Stimulated activated CD4-positive, alpha-beta T cell treated with anti-CD3 and anti-CD28 coated beads, Interleukin-12 subunit alpha, Interleukin-12 subunit beta, amount 100 ng/mL, for 24 hours (primary cell): ENCODE results near the gene TAP2.
"Not testable (repeated sequence)": the region's sequence is repeated elsewhere in the genome, so short reads cannot be mapped to it uniquely, and the experiment has no call there.

Source experiments
- DNase-seq, 2 experiments: peaks; one replicate each; pipeline ENCODE4 v3.0.0-alpha.2; 2020; ENCODE audit warnings: low read depth in 2 of 2

TAP2 gene

DNA sequence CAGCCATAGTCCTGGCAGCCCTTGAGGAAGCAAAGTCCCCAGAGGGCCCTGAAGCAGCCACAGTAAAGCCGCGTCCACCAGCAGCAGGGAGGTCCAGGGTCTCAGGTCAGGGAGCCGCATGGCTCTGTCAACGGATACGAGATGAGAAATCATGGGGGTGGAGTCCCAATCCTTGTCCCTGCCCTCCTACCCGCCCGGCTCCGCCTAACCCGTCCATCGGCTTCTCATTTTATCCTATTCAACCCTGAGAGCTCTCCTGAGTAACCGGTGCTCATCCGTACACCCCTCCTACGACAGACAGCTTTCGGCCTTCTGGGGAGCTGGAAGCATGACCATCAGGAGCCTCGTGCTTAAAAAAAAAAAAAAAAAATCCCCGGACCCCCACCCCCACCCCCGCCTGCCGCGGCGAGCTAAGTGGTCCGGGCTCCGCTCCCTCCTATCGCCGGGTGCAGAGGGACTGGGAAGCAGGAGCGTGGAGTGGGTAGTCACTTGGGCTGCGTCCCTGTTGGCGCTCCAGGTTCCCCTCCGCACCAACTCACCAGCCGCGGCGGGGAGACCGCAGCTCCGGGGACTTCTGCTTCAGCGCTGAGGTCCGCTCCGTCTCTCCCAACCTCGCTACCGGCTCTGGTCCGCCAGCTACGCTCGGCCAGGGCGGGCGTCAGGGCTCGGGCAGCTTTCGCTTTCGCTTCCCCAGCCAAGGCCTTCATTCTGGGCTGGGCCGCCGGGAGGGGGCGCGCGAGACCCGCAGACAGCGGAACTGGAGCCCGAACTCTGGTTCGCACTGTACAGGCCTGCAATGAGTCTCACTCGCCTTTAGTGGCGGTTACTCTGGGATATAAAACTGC, at the start of gene TAP2:
Gene TAP2 (minus strand): TSS at position 626 of the 845 bp plus-strand sequence. CDS start 506 bp downstream, at position 120.
- peak; percentile 95 to 97 for DNase-seq

DNA sequence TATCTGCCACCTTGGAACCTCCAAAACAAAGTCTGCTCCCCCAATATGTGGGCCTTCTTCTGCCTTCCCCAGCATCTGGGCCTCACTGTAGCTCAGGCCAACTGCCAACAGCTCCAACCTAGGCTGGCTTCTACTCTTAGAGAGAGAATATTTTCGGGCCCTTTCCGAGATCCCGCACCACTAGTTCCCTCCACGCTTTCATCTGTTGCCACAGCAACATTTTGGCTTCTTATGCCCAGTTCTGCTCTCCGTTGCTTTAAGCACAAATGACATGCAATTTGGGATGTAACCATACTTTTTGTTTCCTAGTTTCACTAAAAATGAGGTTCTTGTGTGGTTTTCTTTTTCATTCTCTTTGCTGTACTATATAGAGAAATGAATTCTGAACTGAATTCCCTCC, 49.1 kb upstream of the TAP2 start:
- DNase-seq = no peak

DNA sequence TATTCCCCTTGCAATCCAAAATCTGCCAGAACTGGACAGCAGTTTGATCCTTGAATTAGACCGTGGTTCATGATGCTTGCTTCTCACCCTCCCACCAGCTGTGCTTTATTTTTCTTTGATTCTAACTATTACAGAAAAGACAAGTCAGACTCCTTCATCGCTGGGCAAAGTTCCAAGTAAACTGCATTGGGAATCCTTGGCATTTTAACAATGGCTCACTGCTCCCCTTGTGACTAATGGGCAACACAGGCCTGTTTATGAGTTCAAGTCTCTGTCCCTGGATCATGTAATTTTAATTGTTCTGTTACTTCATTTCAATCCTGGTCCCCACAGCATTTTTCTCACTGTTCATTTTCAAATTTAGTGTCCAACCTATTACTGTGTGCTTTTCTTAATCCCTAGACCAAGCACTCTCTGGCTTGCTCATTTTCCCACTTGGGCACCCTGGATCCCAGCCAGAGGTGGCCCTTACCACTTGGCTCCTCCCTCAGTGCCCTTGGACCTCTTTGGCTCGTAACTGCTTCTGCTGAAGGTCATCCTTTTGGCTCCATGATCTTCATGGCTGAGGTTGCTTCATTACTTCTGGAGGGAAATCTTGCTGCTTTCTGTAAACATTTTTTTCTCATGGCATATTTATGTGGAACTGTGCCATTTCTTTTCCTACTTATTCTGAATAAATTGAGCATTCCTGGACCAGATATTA, 48.3 kb upstream of the TAP2 start:
- no peak for DNase-seq

DNA sequence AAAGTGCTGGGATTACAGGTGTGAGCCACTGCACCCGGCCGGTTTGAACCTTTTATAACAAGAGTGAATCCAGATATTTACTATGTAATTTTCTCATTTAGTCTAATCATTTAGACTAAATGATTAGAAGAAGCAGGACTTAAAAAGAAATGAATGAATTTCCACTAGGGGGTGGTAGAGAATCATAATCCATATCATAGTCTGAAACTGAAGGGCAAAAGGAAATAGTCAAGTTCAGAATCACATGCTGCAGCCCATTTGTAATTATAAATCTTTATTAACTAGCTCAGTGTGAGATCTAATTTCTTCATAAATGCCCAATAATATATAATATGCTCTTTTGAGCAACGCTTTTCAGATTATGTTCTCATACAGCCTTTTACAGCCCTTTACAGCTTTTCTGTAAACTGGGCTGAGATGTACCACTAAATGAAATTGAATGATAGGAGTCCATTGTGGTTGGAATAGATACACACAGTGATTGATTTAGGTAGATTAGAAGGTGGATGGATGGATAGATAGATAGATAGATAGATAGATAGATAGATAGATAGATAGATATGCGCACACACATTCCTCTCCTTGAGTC, 47.3 kb upstream of the TAP2 start:
- DNase-seq = no peak

DNA sequence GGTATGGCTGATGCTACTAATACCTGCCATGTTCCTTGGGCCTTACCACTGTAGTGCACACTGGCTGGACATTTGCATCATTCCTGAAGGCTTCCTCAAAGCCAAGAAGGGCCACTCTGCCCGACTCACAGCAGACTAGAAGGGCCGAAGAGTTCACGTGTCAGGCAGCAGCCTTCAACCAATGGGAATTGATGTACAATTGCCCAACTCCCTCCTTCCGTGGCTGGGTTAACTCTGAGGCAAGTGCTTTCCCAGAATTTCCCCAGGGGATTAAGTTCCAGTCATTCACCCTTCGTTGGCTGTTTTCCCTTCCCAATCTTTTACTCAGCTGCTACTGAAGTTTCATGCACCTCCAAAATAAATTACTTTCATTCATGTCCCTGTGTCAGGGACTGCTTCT, 45.2 kb upstream of the TAP2 start:
- DNase-seq = no peak

DNA sequence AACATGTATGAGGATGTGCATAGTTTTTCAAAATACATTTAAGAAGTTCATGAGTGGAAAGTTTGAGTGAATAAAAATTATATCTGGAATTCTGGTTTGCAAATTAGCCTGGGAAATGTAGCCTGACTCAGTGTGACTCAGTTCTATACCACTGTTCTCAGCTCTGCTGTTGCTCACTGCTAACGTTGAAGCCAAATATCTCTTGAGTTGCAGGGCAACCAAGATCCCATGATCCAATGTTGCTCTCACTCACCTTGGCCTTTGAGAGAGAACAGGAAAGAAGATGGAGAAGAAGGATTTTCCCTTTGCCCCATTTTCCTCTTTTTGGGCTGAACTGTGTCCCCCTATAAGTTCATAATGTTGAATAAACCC, 44.3 kb upstream of the TAP2 start:
- no peak for DNase-seq

DNA sequence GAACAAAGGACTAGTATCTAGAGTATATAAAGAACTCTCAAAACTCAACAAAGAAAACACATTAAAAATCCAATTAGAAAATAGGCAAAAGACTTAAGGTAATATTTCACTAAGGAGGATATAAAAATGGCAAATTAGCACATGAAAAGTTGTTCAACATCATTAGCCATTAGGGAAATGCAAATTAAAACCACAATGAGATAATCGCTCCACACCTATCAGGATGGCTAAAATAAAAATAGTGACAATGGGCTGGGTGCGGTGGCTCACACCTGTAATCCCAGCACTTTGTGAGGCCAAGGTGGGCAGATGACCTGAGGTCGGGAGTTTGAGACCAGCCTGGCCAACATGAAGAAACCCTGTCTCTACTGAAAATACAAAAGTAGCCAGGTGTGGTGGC, 42.4 kb upstream of the TAP2 start:
- DNase-seq = not testable (repeated sequence)

DNA sequence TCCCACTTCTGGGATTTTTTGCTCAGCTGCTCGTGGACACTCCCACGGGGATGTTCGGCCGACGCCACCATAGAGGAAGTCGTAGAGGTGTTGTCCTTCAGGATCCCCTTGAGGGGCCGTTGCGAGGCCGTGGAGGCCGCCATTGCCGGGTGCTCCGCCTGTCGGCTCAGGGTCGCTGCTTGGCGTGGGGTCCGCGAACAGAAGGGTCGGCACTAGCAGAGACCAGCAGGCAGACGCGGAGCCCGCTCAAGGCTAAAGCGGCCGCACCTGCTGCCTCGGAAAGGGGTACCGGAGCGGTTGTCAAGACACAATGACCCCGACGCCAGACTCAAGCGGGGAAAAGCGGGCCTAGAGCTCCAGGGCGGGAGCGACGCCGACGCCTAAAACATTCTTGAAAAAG, 41.2 kb upstream of the TAP2 start:
- DNase-seq = no peak

DNA sequence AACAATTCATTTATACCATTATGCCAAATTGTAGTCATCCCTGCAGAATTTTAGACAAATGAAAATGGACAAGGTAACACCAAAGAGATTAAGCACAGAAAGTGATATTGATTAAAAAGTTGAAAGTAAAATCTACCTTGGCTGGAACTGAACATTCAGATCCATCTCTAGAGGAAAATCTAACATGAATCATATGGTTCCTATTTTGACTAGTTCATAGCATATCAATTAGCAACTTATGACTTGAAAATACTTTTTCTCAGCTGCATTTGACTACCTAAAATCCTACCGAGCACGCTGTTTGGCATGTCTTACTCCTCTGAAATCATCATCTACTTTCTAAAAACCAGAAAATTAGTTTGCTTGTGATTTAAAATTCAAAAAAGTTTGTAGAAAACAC, 38.1 kb upstream of the TAP2 start:
- DNase-seq = no peak

DNA sequence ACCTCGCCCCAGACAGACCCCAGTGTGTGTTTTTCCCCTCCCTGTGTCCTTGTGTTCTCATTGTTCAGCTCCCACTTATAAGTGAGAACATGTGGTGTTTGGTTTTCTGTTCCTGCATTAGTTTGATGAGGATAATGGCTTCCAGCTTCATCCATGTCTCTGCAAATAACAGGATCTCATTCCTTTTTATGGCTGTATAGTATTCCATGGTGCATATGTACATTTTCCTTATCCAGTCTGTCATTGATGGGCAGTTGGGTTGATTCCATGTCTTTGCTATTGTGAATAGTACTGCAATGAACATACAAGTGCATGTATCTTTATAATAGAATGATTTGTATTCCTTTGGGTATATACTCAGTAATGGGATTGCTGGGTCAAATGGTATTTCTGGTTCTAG, 35.4 kb upstream of the TAP2 start:
- DNase-seq = not testable (repeated sequence)

DNA sequence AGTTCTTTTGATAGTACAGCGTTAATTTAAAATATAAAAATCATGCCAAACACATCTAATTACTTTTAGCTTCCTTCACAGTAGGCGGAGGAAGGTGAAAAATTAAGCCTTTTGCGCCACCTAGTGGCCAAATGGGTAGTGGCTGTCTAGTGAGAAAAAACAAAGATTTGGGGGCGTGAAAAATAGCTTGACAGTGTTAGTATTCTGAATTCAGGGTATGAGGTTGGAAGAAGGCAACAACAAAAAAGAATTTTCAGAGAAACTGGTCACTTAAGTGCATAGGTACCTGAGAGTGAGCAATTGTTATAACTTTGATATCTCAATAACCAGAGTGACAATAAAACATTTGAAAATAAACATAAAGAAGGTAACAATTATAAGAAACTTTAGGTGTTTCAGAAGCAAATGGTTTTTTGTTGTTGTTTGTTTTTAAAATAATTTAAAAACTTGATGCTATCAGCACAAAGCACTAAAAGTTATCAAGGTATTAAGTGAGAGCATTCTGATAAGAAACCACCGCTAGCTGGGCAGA, 29.8 kb upstream of the TAP2 start:
- DNase-seq = peak; percentile 72 to 89

DNA sequence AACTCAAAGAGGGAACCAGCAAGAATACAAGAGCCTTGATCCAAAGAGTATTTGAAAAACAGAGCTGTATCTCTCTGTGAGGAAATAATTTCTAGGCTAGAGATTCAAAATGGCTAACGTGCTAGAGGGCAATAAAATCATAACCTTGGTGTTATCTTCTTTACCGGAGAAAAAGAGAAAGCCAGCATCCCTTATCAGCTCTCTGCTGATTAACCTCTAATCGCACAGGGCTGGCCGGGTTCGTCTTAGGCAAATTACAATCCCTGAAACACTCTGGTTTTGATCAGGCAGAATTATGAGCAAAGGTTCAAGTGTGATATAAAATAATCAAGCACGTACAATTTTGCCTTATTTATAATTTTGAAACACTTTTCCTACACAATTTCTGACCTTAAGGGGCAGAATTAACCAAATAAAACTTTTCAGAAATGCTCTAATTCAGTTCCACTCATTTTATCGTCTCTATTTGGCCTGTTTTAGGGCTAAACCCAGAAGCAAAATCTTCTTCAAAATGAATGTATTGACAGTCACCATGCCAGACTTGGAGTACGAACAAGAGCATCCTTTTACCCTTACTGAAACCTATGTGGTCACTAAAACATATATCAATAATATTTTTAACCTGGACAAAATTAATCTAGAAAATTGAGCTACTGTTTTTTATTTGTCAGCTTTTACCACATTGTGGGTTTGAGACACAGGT, 29.2 kb upstream of the TAP2 start:
- DNase-seq = no peak

DNA sequence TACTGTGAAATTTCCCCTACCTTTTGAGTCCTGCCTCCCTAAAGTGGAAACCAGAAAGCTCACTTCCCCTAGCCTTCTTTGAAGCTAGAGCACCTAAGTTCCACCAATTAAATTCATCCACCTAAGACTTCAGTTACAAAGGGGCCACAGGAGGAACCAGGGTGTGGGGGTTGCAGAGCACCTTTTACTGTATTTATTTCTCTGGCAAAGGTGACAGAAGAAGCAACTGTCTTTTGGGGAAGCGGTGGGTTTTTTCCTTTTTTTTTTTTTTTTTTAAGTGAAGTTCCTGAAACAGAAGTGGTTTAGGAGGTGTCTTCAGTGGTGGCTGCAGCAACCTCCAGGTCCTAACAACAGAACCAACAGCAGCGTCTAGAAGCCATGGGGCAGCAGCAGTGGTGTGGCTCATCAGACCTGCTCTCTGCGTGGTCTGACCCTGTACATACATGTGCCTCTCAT, 28.5 kb upstream of the TAP2 start:
- no peak for DNase-seq

DNA sequence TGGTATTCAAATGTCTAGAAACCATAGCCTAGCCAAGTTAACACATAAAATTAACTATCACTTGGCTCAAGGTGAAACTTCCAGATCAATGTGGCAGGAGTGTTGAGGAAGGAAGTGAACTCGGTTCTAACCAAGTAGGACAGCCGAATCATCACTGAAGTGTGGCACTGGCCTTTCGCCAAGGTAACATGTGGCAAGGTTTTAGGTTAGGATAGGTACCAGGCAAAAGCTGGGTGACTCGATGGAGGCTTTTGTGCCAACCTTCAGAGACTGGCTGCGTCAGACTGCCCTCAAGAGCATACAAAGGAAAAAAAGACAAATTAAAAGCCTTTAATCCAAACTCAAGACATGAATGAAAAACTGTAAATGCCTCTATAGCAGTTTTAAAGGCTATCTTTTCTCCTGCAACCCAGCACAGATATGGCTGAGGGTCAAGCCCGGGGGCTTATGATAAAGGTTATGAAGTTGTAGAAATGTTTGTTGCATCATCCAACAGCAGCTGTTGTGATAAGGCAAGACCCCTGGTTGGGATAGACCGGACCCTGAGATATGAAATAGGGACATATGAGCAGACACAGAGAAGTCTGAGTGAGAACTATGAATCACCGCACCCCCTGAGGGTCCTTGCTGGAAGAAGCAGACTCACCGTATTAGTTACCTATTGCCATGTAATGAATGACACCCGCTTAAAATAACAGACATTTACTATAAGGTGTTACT, 27.3 kb upstream of the TAP2 start:
- no peak for DNase-seq

DNA sequence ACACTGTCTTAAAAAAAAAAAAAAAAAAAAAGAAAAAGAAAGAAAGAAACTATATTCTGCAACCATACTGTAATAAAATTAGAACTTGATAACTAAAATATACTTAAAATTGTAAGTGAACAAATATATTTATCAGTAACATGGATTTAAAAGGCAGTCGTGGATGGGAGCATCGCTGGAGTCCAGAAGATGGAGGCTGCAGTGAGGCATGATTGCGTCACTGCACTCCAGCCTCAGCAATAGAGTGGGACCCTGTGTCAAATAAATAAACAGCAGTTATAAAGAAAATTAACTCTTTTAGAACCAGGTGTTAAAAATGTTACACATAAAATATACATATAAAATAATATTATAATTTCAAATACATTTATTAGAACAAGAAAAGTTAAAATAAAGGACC, 24.2 kb upstream of the TAP2 start:
- DNase-seq = no peak

DNA sequence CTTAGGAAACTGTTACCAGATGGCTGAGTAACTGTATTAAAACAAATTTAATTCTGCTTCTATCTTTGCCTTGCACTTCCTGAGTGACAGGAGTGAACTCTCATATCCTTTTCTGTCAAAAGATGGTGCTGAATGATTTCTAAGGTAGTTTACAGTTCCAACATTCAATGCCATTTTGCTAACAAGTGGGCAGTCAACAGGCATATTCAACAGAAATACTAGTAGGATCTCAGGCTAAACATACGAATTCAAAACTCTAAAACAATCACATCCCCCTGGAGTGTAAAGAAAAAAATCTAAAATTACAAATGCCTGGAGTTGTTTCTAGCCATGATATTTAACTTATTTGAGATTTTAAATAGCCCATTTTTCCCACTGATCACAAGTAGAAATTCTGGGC, 22.1 kb upstream of the TAP2 start:
- DNase-seq = no peak

DNA sequence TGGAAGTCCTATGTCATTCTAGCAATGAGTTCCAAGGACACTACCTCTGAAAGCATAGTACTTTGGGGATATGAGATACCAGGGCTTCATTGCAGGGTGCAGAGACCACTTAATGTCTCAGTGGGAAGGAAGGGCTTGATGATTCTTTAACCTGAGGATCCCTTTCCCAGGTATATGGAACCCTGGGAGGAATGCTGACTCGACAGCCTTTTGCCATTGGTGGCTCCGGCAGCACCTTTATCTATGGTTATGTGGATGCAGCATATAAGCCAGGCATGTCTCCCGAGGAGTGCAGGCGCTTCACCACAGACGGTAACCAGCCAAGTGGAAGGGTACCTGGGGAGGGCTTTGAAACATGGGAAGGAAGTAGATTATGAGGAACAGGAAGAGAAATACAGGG, 19.7 kb upstream of the TAP2 start:
- no peak for DNase-seq

DNA sequence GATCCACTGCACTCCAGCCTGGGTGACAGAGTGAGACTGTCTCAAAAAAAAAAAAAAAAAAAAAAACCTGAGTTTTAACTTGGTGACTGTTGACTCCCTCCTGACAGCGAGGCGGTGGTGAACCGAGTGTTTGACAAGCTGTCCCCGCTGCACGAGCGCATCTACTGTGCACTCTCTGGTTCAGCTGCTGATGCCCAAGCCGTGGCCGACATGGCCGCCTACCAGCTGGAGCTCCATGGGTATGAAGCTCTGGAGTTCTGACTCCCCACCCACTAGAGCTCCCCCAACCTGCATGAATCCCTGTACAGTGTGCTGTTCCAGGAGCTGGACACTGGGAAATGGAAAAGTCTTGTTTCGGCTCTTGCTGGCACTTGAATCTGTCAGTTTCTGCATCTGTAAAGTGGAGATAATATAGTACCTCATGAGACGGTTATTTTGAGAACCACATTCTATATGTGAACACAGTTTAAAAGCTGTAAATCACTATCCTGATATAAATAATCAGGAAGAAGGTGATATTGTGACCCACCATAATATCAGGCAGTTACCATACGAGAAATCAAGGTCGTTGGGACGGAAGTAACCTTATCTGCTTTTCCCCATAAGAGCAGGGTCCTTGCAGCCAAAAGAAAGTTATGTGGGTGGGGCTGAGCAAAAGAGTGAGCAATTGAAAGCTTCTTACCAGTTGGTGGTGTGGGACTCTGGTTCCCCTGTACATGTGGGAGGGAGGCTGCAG, 18.8 kb upstream of the TAP2 start:
- DNase-seq = no peak

DNA sequence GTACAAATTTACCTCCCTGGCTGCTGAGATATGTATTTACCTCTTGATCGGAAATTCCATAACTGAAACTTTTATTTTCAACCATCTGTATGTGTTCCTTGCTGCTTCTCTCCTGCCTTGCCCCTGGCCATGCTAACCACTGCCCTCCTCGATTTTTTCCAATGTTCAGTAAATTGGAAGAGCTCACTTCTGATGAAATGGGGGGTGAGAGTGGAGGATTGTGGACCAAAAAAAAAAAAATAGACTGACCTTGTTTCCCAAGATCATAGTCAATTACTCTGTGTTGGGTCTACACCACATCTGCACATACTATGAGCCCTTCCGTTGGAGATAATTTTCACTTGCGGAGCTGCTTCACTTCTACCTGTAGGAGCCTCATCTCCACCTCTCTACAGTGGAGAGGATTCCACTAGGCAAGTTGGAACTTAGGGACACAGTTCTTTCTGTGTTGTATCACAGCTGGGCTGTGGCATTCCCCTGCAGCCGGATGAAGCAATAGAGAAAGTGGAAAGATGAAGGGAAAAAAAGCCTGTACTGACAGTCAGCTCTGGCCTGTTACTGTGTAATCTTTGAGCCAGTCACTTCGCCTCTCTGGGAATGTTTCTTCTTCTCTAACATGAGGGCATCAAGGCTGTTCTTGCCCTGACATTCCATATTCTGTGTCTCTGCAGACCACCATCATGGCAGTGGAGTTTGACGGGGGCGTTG, 17.1 kb upstream of the TAP2 start:
- no peak for DNase-seq
